ENCODE results near the gene PDPR.
"Not testable (repeated sequence)": the region's sequence is repeated elsewhere in the genome, so short reads cannot be mapped to it uniquely, and the experiment has no call there.

Gene PDPR

GRCh38 chr16:70174387-70174932, 60.3 kb downstream of the PDPR start:
- H3K9ac ChIP-seq (ENCODE audit: low read length); H3K36me3 ChIP-seq (ENCODE audit: control insufficient read depth, insufficient read depth, low read length); H3K9me3 ChIP-seq (ENCODE audit: control insufficient read depth, low read length); H3K4me3 ChIP-seq (ENCODE audit: low read length); H3K27me3 ChIP-seq (ENCODE audit: control insufficient read depth, insufficient read depth, low read length); H3K4me1 ChIP-seq (ENCODE audit: control insufficient read depth, insufficient read depth, low read length): not testable (repeated sequence)

GRCh38 chr16:70187858-70188607, 73.9 kb downstream of the PDPR start:
- not testable (repeated sequence) for H3K9ac ChIP-seq (ENCODE audit: low read length); H3K27me3 ChIP-seq (ENCODE audit: control insufficient read depth, insufficient read depth, low read length); H3K4me3 ChIP-seq (ENCODE audit: low read length); H3K4me1 ChIP-seq (ENCODE audit: control insufficient read depth, insufficient read depth, low read length); H3K9me3 ChIP-seq (ENCODE audit: control insufficient read depth, low read length); H3K36me3 ChIP-seq (ENCODE audit: control insufficient read depth, insufficient read depth, low read length)

- not testable (repeated sequence) for H3K36me3 ChIP-seq (ENCODE audit: control insufficient read depth, insufficient read depth, low read length); H3K4me3 ChIP-seq (ENCODE audit: low read length); H3K9me3 ChIP-seq (ENCODE audit: control insufficient read depth, low read length); H3K27me3 ChIP-seq (ENCODE audit: control insufficient read depth, insufficient read depth, low read length); H3K4me1 ChIP-seq (ENCODE audit: control insufficient read depth, insufficient read depth, low read length); H3K9ac ChIP-seq (ENCODE audit: low read length)
Observed at GRCh38 chr16:70188608-70188915, 74.4 kb downstream of the PDPR start.

GRCh38 chr16:70190574-70190973, 76.4 kb downstream of the PDPR start:
- not testable (repeated sequence) for H3K9ac ChIP-seq (ENCODE audit: low read length); H3K36me3 ChIP-seq (ENCODE audit: control insufficient read depth, insufficient read depth, low read length); H3K4me3 ChIP-seq (ENCODE audit: low read length); H3K9me3 ChIP-seq (ENCODE audit: control insufficient read depth, low read length); H3K27me3 ChIP-seq (ENCODE audit: control insufficient read depth, insufficient read depth, low read length); H3K4me1 ChIP-seq (ENCODE audit: control insufficient read depth, insufficient read depth, low read length)

GRCh38 chr16:70196683-70197300, 82.7 kb downstream of the PDPR start:
- H3K9me3 ChIP-seq (ENCODE audit: control insufficient read depth, low read length); H3K4me3 ChIP-seq (ENCODE audit: low read length); H3K4me1 ChIP-seq (ENCODE audit: control insufficient read depth, insufficient read depth, low read length); H3K9ac ChIP-seq (ENCODE audit: low read length); H3K36me3 ChIP-seq (ENCODE audit: control insufficient read depth, insufficient read depth, low read length); H3K27me3 ChIP-seq (ENCODE audit: control insufficient read depth, insufficient read depth, low read length): not testable (repeated sequence)

GRCh38 chr16:70197611-70198010, 83.5 kb downstream of the PDPR start:
- H3K9ac ChIP-seq (ENCODE audit: low read length); H3K36me3 ChIP-seq (ENCODE audit: control insufficient read depth, insufficient read depth, low read length); H3K4me1 ChIP-seq (ENCODE audit: control insufficient read depth, insufficient read depth, low read length); H3K9me3 ChIP-seq (ENCODE audit: control insufficient read depth, low read length); H3K4me3 ChIP-seq (ENCODE audit: low read length); H3K27me3 ChIP-seq (ENCODE audit: control insufficient read depth, insufficient read depth, low read length): not testable (repeated sequence)

- H3K36me3 ChIP-seq (ENCODE audit: control insufficient read depth, insufficient read depth, low read length); H3K27me3 ChIP-seq (ENCODE audit: control insufficient read depth, insufficient read depth, low read length); H3K9me3 ChIP-seq (ENCODE audit: control insufficient read depth, low read length); H3K4me1 ChIP-seq (ENCODE audit: control insufficient read depth, insufficient read depth, low read length); H3K4me3 ChIP-seq (ENCODE audit: low read length); H3K9ac ChIP-seq (ENCODE audit: low read length): not testable (repeated sequence)
Observed at GRCh38 chr16:70198230-70198629, 84.1 kb downstream of the PDPR start.

- not testable (repeated sequence) for H3K36me3 ChIP-seq (ENCODE audit: control insufficient read depth, insufficient read depth, low read length); H3K9me3 ChIP-seq (ENCODE audit: control insufficient read depth, low read length); H3K9ac ChIP-seq (ENCODE audit: low read length); H3K27me3 ChIP-seq (ENCODE audit: control insufficient read depth, insufficient read depth, low read length); H3K4me3 ChIP-seq (ENCODE audit: low read length); H3K4me1 ChIP-seq (ENCODE audit: control insufficient read depth, insufficient read depth, low read length)
Observed at GRCh38 chr16:70198666-70199065, 84.5 kb downstream of the PDPR start.

- H3K36me3 ChIP-seq (ENCODE audit: control insufficient read depth, insufficient read depth, low read length); H3K27me3 ChIP-seq (ENCODE audit: control insufficient read depth, insufficient read depth, low read length); H3K4me1 ChIP-seq (ENCODE audit: control insufficient read depth, insufficient read depth, low read length); H3K4me3 ChIP-seq (ENCODE audit: low read length); H3K9ac ChIP-seq (ENCODE audit: low read length); H3K9me3 ChIP-seq (ENCODE audit: control insufficient read depth, low read length): not testable (repeated sequence)
Observed at GRCh38 chr16:70199170-70199569, 85.0 kb downstream of the PDPR start.

- not testable (repeated sequence) for H3K9me3 ChIP-seq (ENCODE audit: control insufficient read depth, low read length); H3K27me3 ChIP-seq (ENCODE audit: control insufficient read depth, insufficient read depth, low read length); H3K9ac ChIP-seq (ENCODE audit: low read length); H3K36me3 ChIP-seq (ENCODE audit: control insufficient read depth, insufficient read depth, low read length); H3K4me1 ChIP-seq (ENCODE audit: control insufficient read depth, insufficient read depth, low read length); H3K4me3 ChIP-seq (ENCODE audit: low read length)
Observed at GRCh38 chr16:70200063-70200462, 85.9 kb downstream of the PDPR start.

- not testable (repeated sequence) for H3K36me3 ChIP-seq (ENCODE audit: control insufficient read depth, insufficient read depth, low read length); H3K27me3 ChIP-seq (ENCODE audit: control insufficient read depth, insufficient read depth, low read length); H3K9ac ChIP-seq (ENCODE audit: low read length); H3K9me3 ChIP-seq (ENCODE audit: control insufficient read depth, low read length); H3K4me1 ChIP-seq (ENCODE audit: control insufficient read depth, insufficient read depth, low read length); H3K4me3 ChIP-seq (ENCODE audit: low read length)
Observed at GRCh38 chr16:70203508-70203907, 89.4 kb downstream of the PDPR start.

- H3K9ac ChIP-seq (ENCODE audit: low read length); H3K36me3 ChIP-seq (ENCODE audit: control insufficient read depth, insufficient read depth, low read length); H3K27me3 ChIP-seq (ENCODE audit: control insufficient read depth, insufficient read depth, low read length); H3K4me3 ChIP-seq (ENCODE audit: low read length); H3K9me3 ChIP-seq (ENCODE audit: control insufficient read depth, low read length); H3K4me1 ChIP-seq (ENCODE audit: control insufficient read depth, insufficient read depth, low read length): not testable (repeated sequence)
Observed at GRCh38 chr16:70204010-70204409, 89.9 kb downstream of the PDPR start.
